ENCODE measurements around the gene PYDC2. TPM values are rescaled to one million over a fixed set of nuclear protein-coding genes. Genes with fewer than 3 reads are reported as not detected.

Gene PYDC2
- not detected in 2 replicates for total RNA-seq
- long read RNA-seq, result 0 reads

DNA sequence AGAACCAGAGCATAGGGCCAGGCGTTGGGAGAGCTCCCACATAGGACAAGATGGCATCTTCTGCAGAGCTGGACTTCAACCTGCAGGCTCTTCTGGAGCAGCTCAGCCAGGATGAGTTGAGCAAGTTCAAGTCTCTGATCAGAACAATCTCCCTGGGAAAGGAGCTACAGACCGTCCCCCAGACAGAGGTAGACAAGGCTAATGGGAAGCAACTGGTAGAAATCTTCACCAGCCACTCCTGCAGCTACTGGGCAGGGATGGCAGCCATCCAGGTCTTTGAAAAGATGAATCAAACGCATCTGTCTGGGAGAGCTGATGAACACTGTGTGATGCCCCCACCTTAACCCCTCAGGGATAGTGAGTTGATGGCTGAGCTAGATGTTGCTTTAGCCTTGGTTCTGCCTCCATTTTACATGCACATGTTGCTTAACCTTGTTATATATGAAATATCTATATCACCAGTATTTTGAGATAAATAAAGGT lies at the start of gene PYDC2:
TSS of gene PYDC2 (plus strand) at position 51 of the 483 bp plus-strand sequence. CDS start at position 51, 0 bp downstream.
- TF ChIP-seq, protein P1, sequence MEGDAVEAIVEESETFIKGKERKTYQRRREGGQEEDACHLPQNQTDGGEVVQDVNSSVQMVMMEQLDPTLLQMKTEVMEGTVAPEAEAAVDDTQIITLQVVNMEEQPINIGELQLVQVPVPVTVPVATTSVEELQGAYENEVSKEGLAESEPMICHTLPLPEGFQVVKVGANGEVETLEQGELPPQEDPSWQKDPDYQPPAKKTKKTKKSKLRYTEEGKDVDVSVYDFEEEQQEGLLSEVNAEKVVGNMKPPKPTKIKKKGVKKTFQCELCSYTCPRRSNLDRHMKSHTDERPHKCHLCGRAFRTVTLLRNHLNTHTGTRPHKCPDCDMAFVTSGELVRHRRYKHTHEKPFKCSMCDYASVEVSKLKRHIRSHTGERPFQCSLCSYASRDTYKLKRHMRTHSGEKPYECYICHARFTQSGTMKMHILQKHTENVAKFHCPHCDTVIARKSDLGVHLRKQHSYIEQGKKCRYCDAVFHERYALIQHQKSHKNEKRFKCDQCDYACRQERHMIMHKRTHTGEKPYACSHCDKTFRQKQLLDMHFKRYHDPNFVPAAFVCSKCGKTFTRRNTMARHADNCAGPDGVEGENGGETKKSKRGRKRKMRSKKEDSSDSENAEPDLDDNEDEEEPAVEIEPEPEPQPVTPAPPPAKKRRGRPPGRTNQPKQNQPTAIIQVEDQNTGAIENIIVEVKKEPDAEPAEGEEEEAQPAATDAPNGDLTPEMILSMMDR (conservative IDR thresholded peaks at IDR 0.05), result no peak
- Mint-ChIP-seq H3K9me3 (no peaks in the 10 kb centered on the region), H3K36me3 (ENCODE audit: low read depth) (no peaks in the 10 kb centered on the region), H3K27ac (ENCODE audit: unreplicated experiment) (no peak within 1 kb of the TSS), H3K4me1 (no peaks in the 10 kb centered on the region), H3K4me3 (no peak within 1 kb of the TSS), H3K27me3 (ENCODE audit: low read depth) (no peaks in the 10 kb centered on the region)
- DNase-seq (ENCODE audit: low read depth, low spot score), result no peak

DNA sequence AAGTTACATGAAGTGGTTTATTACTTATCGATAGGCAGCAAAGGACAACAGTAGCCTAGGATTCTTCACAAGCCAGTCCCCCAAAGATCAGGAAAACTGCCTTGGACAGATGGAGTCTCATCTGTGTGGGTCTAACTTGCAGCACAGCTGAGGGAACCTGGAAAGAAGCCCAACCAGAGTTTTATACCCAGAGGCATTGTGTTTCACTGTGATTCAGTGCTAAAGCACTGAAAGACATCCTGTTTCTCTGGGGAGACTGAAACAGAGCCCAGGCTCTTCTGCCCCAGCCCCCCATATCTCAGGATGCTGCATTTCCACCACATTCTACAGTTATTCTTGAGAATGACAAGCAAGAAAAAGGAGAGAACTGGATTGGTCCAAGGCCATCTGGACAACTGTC lies 48.2 kb upstream of the PYDC2 start:
- Mint-ChIP-seq H3K4me1 (no peaks in the 10 kb centered on the region), H3K27me3 (ENCODE audit: low read depth) (no peaks in the 10 kb centered on the region), H3K36me3 (ENCODE audit: low read depth) (peaks cover 11% of the 10 kb centered on the region), H3K9me3 (peaks cover 8% of the 10 kb centered on the region), H3K4me3 (no peak overlapping the region), H3K27ac (ENCODE audit: unreplicated experiment) (no peak overlapping the region)
- no peak for DNase-seq (ENCODE audit: low read depth, low spot score)
- TF ChIP-seq, protein P1 (conservative IDR thresholded peaks at IDR 0.05), result no peak

DNA sequence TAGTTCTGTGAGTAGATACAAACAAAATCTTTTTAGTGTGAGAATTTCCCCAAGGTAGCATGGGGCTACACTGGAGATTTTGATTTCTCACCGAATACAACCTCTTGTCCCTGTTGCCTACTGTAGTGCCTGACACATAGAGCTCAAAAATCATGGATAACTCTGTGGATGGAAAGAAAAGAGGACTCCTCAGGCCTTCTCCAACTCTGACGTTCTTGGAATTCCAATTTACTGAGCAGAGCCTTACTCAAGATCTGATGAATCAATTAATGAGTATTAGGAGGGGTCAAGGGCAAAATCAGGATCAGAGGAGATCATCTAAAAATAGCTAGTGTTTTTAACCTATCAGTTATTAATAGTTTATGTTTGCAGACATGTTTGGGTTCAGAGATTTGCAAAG lies 46.7 kb upstream of the PYDC2 start:
- Mint-ChIP-seq H3K27me3 (ENCODE audit: low read depth) (no peaks in the 10 kb centered on the region), H3K4me3 (no peak overlapping the region), H3K9me3 (peaks cover 8% of the 10 kb centered on the region), H3K36me3 (ENCODE audit: low read depth) (peaks cover 11% of the 10 kb centered on the region), H3K27ac (ENCODE audit: unreplicated experiment) (no peak overlapping the region), H3K4me1 (no peaks in the 10 kb centered on the region)
- no peak for DNase-seq (ENCODE audit: low read depth, low spot score)
- TF ChIP-seq, protein P1 (conservative IDR thresholded peaks at IDR 0.05), result no peak

DNA sequence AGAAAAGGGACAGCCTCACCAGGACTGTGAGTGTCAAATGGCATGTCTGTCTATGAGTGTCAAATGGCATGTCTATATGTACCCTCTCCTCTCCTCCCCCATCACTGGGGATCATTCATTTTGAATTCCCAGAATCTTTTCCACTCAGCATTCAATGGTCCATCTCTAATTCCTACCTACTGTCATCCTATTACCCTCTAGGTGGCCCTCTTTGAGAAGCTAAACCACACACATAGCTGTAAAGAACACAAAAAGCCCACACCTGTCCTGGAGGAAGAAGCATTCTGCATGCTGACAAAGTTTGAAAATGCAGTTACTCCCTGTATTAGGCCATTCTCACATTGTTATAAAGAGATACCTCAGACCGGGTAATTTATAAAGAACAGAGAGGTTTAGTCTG lies 46.2 kb upstream of the PYDC2 start:
- peaks cover 7% of the 10 kb centered on the region for H3K36me3 Mint-ChIP-seq (ENCODE audit: low read depth)
- H3K27ac Mint-ChIP-seq (ENCODE audit: unreplicated experiment), result no peak overlapping the region
- peaks cover 6% of the 10 kb centered on the region for H3K9me3 Mint-ChIP-seq
- TF ChIP-seq, protein P1 (conservative IDR thresholded peaks at IDR 0.05), result no peak
- H3K4me3 Mint-ChIP-seq, result no peak overlapping the region
- no peaks in the 10 kb centered on the region for H3K27me3 Mint-ChIP-seq (ENCODE audit: low read depth)
- no peaks in the 10 kb centered on the region for H3K4me1 Mint-ChIP-seq
- no peak for DNase-seq (ENCODE audit: low read depth, low spot score)

DNA sequence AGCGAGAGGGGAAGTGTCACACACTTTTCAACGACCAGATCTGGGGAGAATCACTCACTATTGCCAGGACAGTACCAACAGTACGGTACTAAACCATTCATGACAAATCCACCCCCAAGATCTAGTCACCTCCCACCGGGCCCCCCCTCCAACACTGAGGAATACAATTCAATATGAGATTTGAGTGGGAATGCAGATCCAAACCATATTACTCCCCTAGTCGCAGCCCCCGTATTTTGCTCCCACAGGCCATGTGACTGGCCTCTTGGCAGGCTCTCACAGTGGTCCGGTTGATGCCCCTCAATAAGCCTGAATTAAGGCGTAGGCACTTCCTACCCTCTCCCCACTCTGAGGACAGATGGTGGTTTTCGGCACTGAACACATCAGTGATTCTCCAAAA lies 45.4 kb upstream of the PYDC2 start:
- H3K27me3 Mint-ChIP-seq (ENCODE audit: low read depth), result no peaks in the 10 kb centered on the region
- peaks cover 3% of the 10 kb centered on the region for H3K36me3 Mint-ChIP-seq (ENCODE audit: low read depth)
- H3K4me1 Mint-ChIP-seq, result no peaks in the 10 kb centered on the region
- H3K27ac Mint-ChIP-seq (ENCODE audit: unreplicated experiment), result no peak overlapping the region
- DNase-seq (ENCODE audit: low read depth, low spot score), result no peak
- no peak overlapping the region for H3K4me3 Mint-ChIP-seq
- TF ChIP-seq, protein P1 (conservative IDR thresholded peaks at IDR 0.05), result no peak
- peaks cover 2% of the 10 kb centered on the region for H3K9me3 Mint-ChIP-seq

DNA sequence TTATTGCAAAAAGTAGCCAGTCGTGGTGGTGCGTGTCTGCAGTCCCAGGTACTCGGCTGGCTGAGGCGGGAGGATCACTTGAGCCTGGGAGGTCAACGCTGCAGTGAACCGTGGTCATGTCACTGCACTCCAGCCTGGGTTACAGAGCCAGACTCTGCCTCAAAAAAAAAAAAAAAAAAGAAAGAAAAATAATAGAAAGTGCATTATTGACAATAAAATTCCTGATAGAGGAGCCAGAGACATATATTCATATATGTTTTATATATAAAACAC lies 43.6 kb upstream of the PYDC2 start:
- no peaks in the 10 kb centered on the region for H3K27me3 Mint-ChIP-seq (ENCODE audit: low read depth)
- no peaks in the 10 kb centered on the region for H3K9me3 Mint-ChIP-seq
- DNase-seq (ENCODE audit: low read depth, low spot score), result no peak
- TF ChIP-seq, protein P1 (conservative IDR thresholded peaks at IDR 0.05), result no peak
- no peaks in the 10 kb centered on the region for H3K4me1 Mint-ChIP-seq
- no peak overlapping the region for H3K4me3 Mint-ChIP-seq
- H3K27ac Mint-ChIP-seq (ENCODE audit: unreplicated experiment), result no peak overlapping the region
- no peaks in the 10 kb centered on the region for H3K36me3 Mint-ChIP-seq (ENCODE audit: low read depth)
